Breast epithelium (tissue), 4 donors: ENCODE measurements around the gene PLA2G2D. TPM values are rescaled to one million over a fixed set of nuclear protein-coding genes. Genes with fewer than 3 reads are reported as not detected.

ENCODE experiments used
- DNase-seq, 2 donors: peaks; one replicate each; pipeline ENCODE4 v3.0.0-alpha.2; 2019; ENCODE audit warnings: low spot score in 2 of 2
- H3K27ac ChIP-seq, 2 donors: fragments of 200-600 bp; sonication (generic) in 1 of 2; one replicate each; pipeline ENCODE4 v1.5.1; 2016 to 2019; ENCODE audit warnings: mild to moderate bottlenecking in 1 of 2
- H3K27me3 ChIP-seq, 2 donors: fragments of 200-600 bp; sonication (generic) in 1 of 2; one replicate each; pipeline versions ENCODE4 v1.5.1 to v1.6.0; 2017 to 2019; ENCODE audit warnings: control low read depth in 1 of 2, mild to moderate bottlenecking in 1 of 2
- H3K36me3 ChIP-seq: fragments of 200-600 bp; one replicate; pipeline ENCODE4 v1.5.1; 2019
- H3K4me1 ChIP-seq, 2 donors: fragments of 200-600 bp; sonication (generic); one replicate each; pipeline ENCODE4 v1.5.1; 2016 to 2019; ENCODE audit warnings: control low read depth in 1 of 2
- H3K4me3 ChIP-seq, 3 donors: fragments of 200-600 bp; sonication (generic); 1 replicate in 2 of 3; 2 replicates in 1 of 3; pipeline ENCODE4 v1.5.1; 2016 to 2019; ENCODE audit warnings: mild to moderate bottlenecking in 3 of 3, moderate library complexity in 2 of 3
- H3K9me3 ChIP-seq, 2 donors: fragments of 200-600 bp; sonication (generic) in 1 of 2; one replicate each; pipeline ENCODE4 v1.5.1; 2016 to 2019; ENCODE audit warnings: control low read depth in 1 of 2
- POLR2A ChIP-seq: fragments of 450-650 bp; IDR thresholded peaks from one replicate; pipeline ENCODE4 v1.6.1; 2016; ENCODE audit warnings: antibody characterized with exemption, mild to moderate bottlenecking, moderate library complexity
- POLR2AphosphoS5 ChIP-seq, 3 donors: sonication (generic); formaldehyde crosslinking; IDR thresholded peaks; one replicate each; pipeline ENCODE4 v1.6.1; 2017; ENCODE audit warnings: antibody characterized with exemption in 3 of 3
- intact Hi-C: fragments of 100-400 bp; cut with DNase I; formaldehyde crosslinking; loops from one replicate; pipeline ENCODE4 v1.15.1; 2023; ENCODE audit warnings: low total_unique reads
- total RNA-seq, 3 donors: library from RNA; depleted of rRNA; stranded (reverse); fragments of >200 nt; gene quantifications; one replicate each; pipeline ENCODE4 v1.1.0, GENCODE V29; 2016
- TF ChIP-seq, protein P1 (sequence below), 3 donors: fragments of 450-650 bp; IDR thresholded peaks; one replicate each; pipeline ENCODE4 v1.5.1; 2016 to 2017; ENCODE audit warnings: antibody characterized with exemption in 3 of 3, mild to moderate bottlenecking in 3 of 3, moderate library complexity in 3 of 3

The PLA2G2D gene
- total RNA-seq, 3 donors from 2014 or later = 0.44 TPM; not detected in 2

- no peak overlapping the region for H3K4me3 ChIP-seq
- no peaks in the 10 kb centered on the region for H3K36me3 ChIP-seq
- DNase-seq = no peak
- intact Hi-C loops = no loop called here
- H3K27me3 ChIP-seq = no peaks in the 10 kb centered on the region
- TF ChIP-seq POLR2A (no peak), POLR2AphosphoS5 (IDR thresholded peaks at IDR 0.05) (no peak)
- TF ChIP-seq, protein P1, sequence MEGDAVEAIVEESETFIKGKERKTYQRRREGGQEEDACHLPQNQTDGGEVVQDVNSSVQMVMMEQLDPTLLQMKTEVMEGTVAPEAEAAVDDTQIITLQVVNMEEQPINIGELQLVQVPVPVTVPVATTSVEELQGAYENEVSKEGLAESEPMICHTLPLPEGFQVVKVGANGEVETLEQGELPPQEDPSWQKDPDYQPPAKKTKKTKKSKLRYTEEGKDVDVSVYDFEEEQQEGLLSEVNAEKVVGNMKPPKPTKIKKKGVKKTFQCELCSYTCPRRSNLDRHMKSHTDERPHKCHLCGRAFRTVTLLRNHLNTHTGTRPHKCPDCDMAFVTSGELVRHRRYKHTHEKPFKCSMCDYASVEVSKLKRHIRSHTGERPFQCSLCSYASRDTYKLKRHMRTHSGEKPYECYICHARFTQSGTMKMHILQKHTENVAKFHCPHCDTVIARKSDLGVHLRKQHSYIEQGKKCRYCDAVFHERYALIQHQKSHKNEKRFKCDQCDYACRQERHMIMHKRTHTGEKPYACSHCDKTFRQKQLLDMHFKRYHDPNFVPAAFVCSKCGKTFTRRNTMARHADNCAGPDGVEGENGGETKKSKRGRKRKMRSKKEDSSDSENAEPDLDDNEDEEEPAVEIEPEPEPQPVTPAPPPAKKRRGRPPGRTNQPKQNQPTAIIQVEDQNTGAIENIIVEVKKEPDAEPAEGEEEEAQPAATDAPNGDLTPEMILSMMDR (IDR thresholded peaks at IDR 0.05) = no peak
- H3K9me3 ChIP-seq = no peaks in the 10 kb centered on the region
- H3K27ac ChIP-seq = no peak overlapping the region
- no peaks in the 10 kb centered on the region for H3K4me1 ChIP-seq
Observed at GRCh38 chr1:20081353-20081810, 38.0 kb downstream of the PLA2G2D start.

- no peaks in the 10 kb centered on the region for H3K27me3 ChIP-seq
- no peak overlapping the region for H3K27ac ChIP-seq
- no peak for TF ChIP-seq POLR2A
- TF ChIP-seq, protein P1 (IDR thresholded peaks at IDR 0.05) = no peak
- no peak for TF ChIP-seq POLR2AphosphoS5 (IDR thresholded peaks at IDR 0.05)
- no peak for DNase-seq
- H3K4me1 ChIP-seq = no peaks in the 10 kb centered on the region
- intact Hi-C loops = no loop called here
- no peak overlapping the region for H3K4me3 ChIP-seq
- no peaks in the 10 kb centered on the region for H3K9me3 ChIP-seq
- H3K36me3 ChIP-seq = no peaks in the 10 kb centered on the region
Observed at GRCh38 chr1:20080441-20081352, 38.6 kb downstream of the PLA2G2D start.

- no peak for TF ChIP-seq POLR2AphosphoS5 (IDR thresholded peaks at IDR 0.05)
- TF ChIP-seq POLR2A = no peak
- Histone ChIP-seq H3K9me3 (no peaks in the 10 kb centered on the region), H3K4me1 (no peaks in the 10 kb centered on the region), H3K36me3 (no peaks in the 10 kb centered on the region), H3K27ac (no peak overlapping the region), H3K4me3 (no peak overlapping the region), H3K27me3 (no peaks in the 10 kb centered on the region)
- no peak for DNase-seq
- intact Hi-C loops = no loop called here
Observed at GRCh38 chr1:20079661-20080305, 39.6 kb downstream of the PLA2G2D start.

GRCh38 chr1:20078711-20079110 is 40.6 kb downstream of the PLA2G2D start:
- no peaks in the 10 kb centered on the region for H3K4me1 ChIP-seq
- no peaks in the 10 kb centered on the region for H3K9me3 ChIP-seq
- H3K4me3 ChIP-seq = no peak overlapping the region
- TF ChIP-seq POLR2A (no peak), POLR2AphosphoS5 (IDR thresholded peaks at IDR 0.05) (no peak)
- TF ChIP-seq, protein P1 (IDR thresholded peaks at IDR 0.05) = no peak
- H3K36me3 ChIP-seq = no peaks in the 10 kb centered on the region
- no peak for DNase-seq
- H3K27ac ChIP-seq = no peak overlapping the region
- H3K27me3 ChIP-seq = no peaks in the 10 kb centered on the region
- intact Hi-C loops = no loop called here

DNA sequence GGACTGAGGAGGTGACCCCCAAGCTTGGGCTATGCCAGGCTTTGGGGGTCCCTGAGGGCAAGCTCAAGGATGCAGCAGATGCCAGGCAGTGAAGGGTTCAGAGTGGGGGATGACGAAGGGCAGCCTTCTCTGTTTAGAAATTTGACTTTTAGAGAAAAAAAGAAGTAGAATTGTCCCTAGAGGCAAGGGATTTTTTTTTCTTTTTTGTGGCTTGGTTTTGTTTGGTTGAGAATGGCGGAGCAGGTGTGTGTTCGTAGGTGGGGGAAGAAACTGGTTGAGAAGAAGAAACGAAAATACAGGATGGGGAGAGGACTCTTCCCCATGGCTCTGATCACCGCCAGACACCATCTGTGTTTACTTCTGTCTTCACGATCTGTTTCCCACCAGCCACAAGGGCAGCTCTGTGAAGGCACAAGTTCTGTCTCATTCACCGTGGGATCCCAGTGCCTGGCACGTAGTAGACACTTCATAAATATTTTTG is 41.1 kb downstream of the PLA2G2D start:
- no peaks in the 10 kb centered on the region for H3K27me3 ChIP-seq
- H3K4me3 ChIP-seq = no peak overlapping the region
- TF ChIP-seq POLR2AphosphoS5 (IDR thresholded peaks at IDR 0.05) (no peak), POLR2A (no peak)
- TF ChIP-seq, protein P1 (IDR thresholded peaks at IDR 0.05) = no peak
- intact Hi-C loops = no loop called here
- no peak overlapping the region for H3K27ac ChIP-seq
- no peaks in the 10 kb centered on the region for H3K4me1 ChIP-seq
- H3K9me3 ChIP-seq = no peaks in the 10 kb centered on the region
- H3K36me3 ChIP-seq = no peaks in the 10 kb centered on the region
- DNase-seq = no peak
